ENCODE data around the gene TCF15.
"Not testable (repeated sequence)": the region's sequence is repeated elsewhere in the genome, so short reads cannot be mapped to it uniquely, and the experiment has no call there.

The TCF15 gene

DNA sequence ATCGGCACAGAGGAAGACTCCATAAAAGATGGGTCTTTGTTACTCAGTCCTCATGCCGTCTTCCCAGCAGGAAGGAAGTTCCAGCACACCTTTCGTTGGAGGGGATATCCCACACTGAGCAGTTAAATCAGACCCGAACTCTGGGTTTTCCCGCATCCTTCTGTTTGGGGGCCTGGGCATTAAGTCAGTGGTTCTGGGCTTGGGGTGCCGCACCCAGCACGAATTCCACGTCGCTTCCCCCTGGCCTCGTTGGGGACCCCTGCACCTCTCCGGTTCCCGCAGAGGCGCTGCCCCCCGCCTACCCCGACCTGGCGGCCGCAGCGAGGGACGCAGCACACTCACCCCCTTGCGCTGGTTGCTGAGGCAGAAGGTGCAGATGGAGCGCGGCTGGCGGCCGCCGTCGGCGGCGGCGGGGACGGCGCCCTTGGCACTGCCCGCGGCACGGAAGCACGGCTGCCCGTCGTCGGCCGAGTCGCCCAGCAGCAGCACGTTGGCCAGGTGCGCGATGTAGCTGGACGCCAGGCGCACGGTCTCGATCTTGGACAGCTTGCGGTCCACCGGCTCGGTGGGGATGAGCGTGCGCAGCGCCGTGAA, 641 bp downstream of the TCF15 start:
- no peak for DNase-seq

GRCh38 chr20:608970-609369, 1.1 kb downstream of the TCF15 start:
- DNase-seq = no peak

DNA sequence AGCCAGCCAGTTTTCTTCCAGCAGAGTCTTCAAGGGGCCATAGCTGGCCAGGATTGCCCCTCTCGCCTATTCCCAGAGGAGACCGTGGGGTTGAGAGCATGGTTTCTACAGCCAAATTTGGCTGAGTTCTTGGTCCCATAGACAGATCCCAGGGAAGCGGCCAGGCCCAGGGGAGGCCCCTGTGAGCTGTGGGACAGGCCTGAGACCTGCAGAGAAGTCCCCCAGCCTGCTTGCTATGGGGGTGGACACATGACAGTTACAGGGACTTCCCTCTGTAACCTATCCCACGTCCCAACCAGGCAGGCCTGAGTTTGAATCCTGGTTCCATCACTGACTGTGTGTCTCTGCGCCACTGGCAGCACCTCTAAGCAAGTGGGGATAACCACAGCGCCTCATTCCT, 2.6 kb downstream of the TCF15 start:
- no peak for DNase-seq

DNA sequence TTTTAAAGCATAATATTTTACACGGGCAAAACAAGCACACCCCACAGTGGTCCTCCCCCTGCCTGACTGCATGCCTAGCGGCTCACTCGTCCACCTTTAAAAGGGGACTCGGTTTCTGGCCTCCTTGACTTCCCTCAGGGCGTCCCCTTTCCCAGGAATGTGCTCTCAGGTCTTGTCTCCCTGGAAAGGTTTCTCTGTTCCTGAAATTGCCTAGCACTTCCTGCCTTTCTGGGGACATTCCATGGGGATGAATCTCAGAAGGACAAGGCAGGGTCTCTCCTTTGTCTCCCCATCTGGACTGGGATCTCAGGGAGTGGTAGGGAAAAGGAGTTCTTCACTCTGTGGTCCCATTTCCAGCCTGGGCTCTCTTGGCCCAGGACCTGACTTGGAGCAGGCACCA, 4.9 kb downstream of the TCF15 start:
- DNase-seq = no peak

DNA sequence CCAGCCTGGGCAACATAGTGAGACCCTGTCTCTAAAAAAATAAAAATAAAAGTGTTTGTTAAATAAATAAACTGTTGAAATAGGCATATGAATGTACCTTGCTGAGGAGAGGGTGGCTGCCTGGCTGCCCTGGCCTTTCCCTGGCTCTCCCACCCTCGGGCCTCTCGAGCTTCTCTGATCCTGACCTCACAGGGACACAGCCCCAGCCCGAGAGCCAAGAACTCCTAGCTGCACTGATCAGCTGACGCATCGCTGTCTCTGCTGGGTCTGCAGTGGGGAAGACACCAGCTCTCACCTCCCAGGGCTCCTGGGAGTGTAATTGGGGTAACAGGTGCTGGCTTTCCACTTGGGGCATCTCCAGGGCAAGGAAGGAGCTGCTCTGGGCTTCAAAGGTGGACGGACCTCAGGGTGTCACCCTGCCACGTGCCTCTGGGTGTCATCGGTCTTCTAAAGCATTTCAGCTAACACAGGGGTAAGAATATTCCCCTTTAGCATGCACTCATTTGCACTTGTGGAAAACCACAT, 6.9 kb downstream of the TCF15 start:
- DNase-seq = no peak

- no peak for DNase-seq
Measured at GRCh38 chr20:602111-602970, 7.8 kb downstream of the TCF15 start.

DNA sequence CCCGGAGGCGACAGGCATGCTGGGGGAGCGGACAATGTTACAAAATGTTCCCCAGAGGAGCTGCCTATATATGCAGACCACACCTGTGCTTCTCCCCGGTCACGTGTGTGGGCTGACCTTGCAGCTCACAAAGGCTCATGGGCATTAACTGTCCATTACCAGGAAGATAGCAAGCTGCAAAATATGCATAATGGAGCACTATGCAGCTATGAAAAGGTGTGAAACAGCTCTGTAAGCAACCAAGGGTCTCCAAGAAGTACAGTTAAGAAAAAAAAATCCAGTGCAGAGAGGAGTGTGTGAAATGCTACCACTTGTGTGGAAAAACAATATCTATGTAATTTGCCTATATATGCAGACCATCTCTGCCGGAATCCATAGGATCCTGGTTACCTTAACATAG, 9.4 kb downstream of the TCF15 start:
- DNase-seq = no peak

- no peak for DNase-seq
Measured at GRCh38 chr20:600141-600540, 10.0 kb downstream of the TCF15 start.

DNA sequence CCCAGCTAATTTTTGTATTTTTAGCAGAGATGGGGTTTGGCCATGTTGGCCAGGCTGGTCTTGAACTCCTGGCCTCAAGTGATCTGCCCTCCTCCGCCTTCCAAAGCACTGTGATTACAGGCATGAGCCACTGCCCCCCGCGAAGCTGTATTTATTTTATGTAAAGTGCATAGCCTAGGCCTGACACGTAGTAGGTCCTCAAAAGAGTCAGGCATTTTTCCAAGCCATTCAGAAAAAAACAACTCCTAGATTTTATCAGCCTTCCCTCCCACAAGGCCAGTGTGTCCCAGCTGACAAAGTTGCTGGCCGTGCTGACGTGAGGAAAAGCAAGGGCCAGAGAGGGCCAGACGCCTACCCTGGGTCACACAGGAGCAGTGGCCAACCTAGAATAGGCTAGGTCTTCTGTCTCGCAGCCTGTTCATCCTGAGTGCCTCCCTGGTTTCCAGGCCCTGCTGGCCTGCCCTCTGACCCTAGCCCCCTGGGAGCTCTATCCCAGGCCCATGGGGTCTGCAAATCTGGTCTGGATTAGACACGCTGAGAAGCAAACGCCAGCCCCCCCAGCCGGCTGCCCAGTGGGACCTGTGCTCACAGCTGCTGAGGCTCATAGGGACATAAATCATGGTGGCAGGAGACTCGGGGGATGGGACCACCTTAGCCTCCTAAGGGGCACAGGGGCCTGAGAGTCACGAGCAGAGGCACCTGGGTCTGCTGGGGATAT, 11.8 kb downstream of the TCF15 start:
- no peak for DNase-seq

- DNase-seq = no peak
Measured at GRCh38 chr20:597560-597959, 12.5 kb downstream of the TCF15 start.

DNA sequence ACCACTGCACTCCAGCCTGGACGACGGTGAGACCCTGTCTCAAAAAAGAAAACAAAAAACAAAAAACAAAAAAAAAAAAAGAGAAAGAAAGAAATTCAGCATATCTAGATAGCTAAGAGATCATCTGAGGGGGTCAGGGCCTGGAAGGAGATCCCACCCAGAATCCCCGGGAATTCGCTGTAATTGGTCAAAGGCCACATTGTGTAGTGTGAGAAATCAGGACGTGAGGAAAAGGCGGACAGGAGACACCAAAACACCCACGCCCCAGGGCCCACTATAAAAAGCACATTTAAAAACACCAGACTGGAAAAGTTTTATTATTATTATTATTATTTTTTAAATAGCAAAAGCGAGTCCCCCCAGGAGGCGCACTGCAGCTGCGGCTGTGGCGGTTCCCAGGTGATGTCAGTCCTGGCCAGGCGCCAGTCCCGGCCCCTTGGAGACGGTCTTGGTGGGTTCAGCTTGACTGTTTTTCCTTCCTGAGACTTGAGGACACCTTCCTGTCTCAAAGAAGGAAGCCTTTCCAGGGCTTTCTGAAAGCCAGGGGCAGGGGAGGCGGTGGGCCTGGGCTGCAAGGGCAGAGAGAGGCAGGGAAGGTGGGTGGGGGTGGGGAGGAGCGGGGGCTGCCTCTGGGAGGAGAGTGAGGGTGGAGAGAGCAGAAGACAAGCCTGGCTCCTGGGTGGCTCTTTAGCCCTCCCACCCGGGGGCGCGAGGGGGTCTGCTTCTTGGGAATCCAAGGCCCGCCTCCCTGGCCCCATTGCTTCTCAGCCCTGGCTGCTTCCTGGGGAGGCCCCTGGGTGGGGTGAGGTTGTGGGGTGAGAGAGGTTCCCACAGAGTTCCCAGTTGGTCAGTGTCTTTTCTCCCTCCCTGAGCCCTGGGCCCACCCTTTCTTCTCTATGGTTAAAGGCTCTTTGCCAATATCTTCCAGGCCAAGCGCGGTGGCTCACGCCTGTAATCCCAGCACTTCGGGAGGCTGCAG, 14.5 kb downstream of the TCF15 start:
- no peak for DNase-seq

- DNase-seq = no peak
Measured at GRCh38 chr20:592506-592905, 17.6 kb downstream of the TCF15 start.

GRCh38 chr20:591941-592340, 18.2 kb downstream of the TCF15 start:
- no peak for DNase-seq

- no peak for DNase-seq
Measured at GRCh38 chr20:588932-589672, 21.0 kb downstream of the TCF15 start.

DNA sequence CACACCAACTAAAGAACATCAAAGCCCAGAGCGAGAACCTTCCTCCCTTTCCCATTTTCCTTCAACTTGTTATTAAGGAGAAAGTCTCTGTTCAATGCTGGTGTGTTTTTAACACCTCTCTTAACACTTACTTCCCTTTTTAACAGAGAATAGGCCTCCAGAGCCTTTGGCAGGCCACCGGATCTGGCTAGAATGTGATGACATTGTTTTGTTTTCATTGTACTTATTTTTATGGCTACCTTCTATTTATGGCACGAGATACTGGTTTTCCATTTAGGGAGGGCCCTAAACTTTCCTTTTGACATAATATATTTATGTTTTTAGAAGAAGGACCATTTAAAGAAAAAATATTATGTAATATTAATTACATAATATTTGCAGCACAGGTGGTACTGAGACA, 21.6 kb downstream of the TCF15 start:
- DNase-seq = no peak

DNA sequence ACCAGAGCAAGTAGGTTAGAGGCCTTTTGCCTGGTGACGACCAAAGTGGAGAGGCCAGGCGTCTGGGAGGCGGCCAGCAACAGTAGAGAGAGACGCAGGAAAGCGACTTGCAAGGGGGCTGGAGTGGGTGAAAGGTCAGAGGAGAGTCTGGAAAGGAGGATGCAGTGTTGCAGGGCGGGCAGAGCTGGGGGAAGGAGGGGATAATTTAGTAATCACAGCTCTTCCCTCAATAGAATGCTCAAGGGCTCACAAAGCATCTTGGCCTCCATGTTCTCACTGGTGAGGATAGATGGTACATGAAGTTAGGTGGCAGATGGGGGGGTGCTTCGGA, 25.2 kb downstream of the TCF15 start:
- no peak for DNase-seq

DNA sequence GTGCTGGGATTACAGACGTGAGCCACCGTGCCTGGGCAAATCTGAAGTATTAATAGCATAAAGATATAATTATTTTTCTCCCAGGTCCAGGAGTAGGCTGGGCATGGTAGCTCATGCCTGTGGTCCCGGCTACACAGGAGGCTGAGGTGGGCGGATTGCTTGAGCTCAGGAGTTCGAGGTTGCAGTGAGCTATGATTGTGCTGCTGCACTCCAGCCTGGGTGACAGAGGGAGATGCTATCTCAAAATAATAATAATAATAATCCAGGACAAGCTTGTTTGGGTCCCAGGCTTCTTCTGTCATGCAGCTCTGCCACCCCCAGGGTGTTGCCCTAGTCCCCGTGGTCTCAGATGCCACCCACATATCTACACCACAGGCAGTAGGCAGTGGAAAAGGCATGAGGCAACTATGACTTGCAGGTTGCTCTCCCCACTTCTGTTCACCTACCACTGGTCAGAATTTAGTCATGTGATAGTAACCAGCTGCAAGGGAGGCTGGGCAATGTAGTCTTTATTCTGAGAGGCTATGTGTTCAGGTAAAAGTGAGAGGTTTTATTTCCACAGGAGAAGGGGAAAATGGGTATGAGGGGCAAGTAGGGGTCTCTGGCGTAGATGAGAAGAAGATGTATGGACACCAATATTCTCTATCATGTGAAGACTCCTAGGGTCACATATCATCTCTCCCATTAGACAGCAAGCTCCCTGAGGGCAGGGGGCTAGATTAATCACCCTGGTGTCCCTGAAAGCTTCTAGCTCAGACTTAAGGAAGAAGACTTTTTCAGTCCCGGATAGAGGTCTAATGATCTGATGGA, 25.7 kb downstream of the TCF15 start:
- DNase-seq = no peak

DNA sequence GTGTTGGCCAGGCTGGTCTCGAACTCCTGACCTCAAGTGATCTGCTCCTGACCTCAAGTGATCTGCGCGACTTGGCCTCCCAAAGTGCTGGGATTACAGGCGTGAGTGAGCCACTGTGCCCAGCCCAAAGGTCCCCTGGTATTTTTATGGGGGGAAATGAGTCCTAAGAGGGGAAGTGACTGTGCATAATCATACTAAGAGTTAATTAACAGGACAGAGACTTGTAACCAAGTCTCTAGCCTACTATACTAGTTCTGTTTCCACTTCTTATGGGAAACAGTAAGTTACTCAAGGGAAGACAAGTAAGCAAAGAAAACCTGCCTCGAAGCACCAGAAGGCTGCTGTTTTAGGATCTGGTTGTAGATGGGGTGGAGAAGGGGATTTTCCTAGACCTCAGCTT, 27.9 kb downstream of the TCF15 start:
- no peak for DNase-seq

DNA sequence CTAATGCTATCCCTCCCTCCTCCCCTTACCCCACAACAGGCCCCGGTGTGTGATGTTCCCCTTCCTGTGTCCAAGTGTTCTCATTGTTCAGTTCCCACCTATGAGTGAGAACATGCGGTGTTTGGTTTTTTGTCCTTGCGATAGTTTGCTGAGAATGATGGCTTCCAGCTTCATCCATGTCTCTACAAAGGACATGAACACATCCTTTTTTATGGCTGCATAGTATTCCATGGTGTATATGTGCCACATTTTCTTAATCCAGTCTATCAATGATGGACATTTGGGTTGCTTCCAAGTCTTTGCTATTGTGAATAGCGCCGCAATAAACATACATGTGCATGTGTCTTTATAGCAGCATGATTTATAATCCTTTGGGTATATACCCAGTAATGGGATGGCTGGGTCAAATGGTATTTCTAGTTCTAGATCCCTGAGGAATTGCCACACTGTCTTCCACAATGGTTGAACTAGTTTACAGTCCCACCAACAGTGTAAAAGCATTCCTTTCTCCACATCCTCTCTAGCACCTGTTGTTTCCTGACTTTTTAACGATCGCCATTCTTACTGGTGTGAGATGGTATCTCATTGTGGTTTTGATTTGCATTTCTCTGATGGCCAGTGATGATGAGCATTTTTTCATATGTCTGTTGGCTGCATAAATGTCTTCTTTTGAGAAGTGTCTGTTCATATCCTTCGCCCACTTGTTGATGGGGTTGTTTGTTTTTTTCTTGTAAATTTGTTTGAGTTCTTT, 31.0 kb downstream of the TCF15 start:
- not testable (repeated sequence) for DNase-seq

- no peak for DNase-seq
Measured at GRCh38 chr20:577167-577791, 32.8 kb downstream of the TCF15 start.

Measured in NCI-H1092 (cell line).